Kidney epithelial cell (primary cell): ENCODE measurements around the gene TMEFF2. TPM values are rescaled to one million over a fixed set of nuclear protein-coding genes. Genes with fewer than 3 reads are reported as not detected.
"Not testable (repeated sequence)": the region's sequence is repeated elsewhere in the genome, so short reads cannot be mapped to it uniquely, and the experiment has no call there.

Source experiments
- DNase-seq: peaks from one replicate; pipeline ENCODE4 v3.0.0-alpha.2; 2010; ENCODE audit warnings: low read depth
- H3K27me3 ChIP-seq: 2 replicates; pipeline ENCODE4 v1.6.0; 2011; ENCODE audit warnings: low read length; ENCODE audit not compliant: control insufficient read depth, insufficient read depth
- H3K36me3 ChIP-seq: 2 replicates; pipeline ENCODE4 v1.5.1; 2011; ENCODE audit warnings: low read length; ENCODE audit not compliant: control insufficient read depth, insufficient read depth
- H3K4me3 ChIP-seq: 2 replicates; pipeline ENCODE4 v1.5.1; 2011; ENCODE audit warnings: low read depth, mild to moderate bottlenecking, control low read depth, low read length
- total RNA-seq: library from RNA; depleted of rRNA; stranded (reverse); fragments of >200 nt; gene quantifications from 2 replicates; pipeline ENCODE4 v1.2.3, GENCODE V29; 2015
- TF ChIP-seq, protein P1 (sequence below): IDR thresholded peaks from 2 replicates; pipeline ENCODE4 v1.5.1; 2011; ENCODE audit warnings: mild to moderate bottlenecking, moderate library complexity, low read length, control low read depth, inconsistent platforms; ENCODE audit not compliant: insufficient read depth, poor library complexity, severe bottlenecking

Gene TMEFF2
- total RNA-seq, 1 donor from 2014 or later: not detected

DNA sequence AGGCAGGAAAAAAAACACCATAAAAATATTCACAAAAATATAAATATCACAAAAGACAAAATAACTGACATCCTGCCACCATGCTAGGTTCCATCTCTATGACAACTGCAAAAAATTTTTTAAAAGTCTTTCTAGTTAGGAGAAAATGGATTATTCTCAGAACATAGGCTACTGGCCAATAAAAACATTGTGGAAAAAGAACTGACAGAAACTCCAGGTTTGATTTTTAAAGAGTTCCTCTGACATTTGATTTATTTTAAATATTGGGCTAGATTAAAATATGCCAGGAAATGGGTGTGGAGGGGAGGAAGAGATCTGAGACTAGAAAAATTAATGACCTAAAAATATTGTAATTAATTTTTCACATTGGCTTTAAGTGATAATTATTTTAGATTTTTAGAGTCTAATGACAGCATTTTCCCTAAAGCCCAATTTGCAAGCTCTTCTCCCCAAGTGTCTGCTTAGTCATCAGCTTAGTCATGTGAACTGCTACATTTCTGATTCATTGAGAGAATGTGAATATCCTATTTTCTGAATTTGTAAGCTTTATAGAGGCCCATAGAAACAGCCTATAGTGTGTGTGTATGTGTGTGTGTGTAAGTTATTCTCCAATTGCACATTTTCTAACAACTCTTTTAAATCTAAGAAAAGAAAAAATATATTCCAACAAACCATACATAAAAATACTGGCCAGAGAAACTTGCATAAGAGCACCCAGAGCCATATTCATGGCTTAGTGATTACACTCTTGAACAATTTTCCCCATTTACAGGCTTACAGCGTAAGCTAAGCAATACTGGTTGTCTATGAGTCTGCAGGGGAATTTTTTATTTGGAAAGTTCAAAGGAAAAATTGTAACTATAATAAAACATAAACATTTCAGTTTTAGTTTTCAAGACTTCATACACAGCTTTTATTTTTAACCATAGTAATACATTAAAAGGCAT is 48.4 kb downstream of the TMEFF2 start:
- DNase-seq: peak; percentile 58
- TF ChIP-seq, protein P1, sequence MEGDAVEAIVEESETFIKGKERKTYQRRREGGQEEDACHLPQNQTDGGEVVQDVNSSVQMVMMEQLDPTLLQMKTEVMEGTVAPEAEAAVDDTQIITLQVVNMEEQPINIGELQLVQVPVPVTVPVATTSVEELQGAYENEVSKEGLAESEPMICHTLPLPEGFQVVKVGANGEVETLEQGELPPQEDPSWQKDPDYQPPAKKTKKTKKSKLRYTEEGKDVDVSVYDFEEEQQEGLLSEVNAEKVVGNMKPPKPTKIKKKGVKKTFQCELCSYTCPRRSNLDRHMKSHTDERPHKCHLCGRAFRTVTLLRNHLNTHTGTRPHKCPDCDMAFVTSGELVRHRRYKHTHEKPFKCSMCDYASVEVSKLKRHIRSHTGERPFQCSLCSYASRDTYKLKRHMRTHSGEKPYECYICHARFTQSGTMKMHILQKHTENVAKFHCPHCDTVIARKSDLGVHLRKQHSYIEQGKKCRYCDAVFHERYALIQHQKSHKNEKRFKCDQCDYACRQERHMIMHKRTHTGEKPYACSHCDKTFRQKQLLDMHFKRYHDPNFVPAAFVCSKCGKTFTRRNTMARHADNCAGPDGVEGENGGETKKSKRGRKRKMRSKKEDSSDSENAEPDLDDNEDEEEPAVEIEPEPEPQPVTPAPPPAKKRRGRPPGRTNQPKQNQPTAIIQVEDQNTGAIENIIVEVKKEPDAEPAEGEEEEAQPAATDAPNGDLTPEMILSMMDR: no peak
- Histone ChIP-seq H3K27me3 (no peaks in the 10 kb centered on the region), H3K4me3 (no peak overlapping the region), H3K36me3 (no peaks in the 10 kb centered on the region)

DNA sequence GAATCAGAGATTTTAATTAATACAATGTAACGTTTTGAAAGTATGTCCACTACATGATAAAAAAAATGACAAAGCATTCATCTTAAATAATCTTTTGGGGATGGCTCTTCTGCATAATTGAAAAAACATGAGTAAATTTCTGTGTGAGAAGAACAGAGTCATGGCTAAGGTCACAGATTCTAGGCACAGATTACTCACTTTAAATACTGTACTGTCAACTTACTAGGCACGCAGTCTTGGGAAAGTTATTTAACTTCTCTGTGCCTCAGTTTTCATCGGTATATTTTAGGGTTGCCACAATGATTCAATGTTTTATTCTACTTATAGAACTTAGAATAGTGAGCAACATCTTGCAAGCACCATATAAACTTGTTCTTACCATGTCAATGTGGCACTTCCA is 49.2 kb downstream of the TMEFF2 start:
- TF ChIP-seq, protein P1: no peak
- H3K4me3 ChIP-seq: no peak overlapping the region
- no peaks in the 10 kb centered on the region for H3K36me3 ChIP-seq
- no peaks in the 10 kb centered on the region for H3K27me3 ChIP-seq
- DNase-seq: no peak

DNA sequence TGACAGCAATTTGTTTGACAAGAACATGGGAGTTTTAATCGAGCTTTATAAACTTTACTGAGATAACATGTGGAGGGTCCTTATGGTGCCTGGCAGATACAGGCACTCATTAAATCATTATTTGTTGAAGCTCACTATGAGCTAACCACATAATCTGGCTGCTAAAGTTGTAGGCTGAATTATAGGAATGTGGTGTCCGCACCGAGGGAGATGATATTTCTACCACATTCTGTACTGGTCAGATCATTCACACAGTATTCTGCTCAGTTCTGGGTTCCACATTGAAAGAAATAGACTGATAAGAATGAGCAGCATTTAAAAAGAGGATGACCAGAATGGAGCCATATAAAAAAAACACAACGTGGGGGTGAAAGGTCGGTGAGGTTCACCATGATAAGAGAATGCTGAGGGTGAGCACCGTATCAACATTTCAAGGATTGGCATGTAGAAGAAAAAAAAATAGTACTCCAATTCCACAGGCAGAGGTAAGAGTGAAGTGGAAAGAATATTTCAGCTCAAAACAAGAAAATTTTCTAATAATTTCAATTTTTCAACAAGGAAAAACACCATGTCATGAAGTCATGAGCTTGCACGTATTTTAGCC is 54.4 kb downstream of the TMEFF2 start:
- Histone ChIP-seq H3K36me3 (no peaks in the 10 kb centered on the region), H3K4me3 (no peak overlapping the region), H3K27me3 (no peaks in the 10 kb centered on the region)
- TF ChIP-seq, protein P1: no peak
- no peak for DNase-seq

DNA sequence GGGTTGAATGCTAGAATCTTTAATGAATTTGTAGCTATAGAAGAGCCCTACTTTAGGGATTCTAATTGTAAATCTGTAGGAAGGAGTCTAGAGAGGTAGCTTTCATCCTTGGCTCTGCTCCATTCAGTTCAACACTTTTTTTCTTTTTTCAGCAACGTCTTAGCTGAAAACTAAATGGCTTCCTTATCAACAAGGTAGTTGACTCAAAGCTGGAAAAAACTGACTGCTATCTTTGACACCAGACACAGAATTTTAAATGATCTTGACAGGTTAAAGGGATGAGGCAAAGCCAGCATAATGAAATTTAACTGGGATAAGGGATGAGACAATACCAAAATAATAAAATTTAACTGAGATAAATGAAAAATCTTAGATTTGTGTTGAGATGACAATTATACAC is 54.9 kb downstream of the TMEFF2 start:
- TF ChIP-seq, protein P1: no peak
- DNase-seq: no peak
- Histone ChIP-seq H3K36me3 (no peaks in the 10 kb centered on the region), H3K4me3 (no peak overlapping the region), H3K27me3 (no peaks in the 10 kb centered on the region)

DNA sequence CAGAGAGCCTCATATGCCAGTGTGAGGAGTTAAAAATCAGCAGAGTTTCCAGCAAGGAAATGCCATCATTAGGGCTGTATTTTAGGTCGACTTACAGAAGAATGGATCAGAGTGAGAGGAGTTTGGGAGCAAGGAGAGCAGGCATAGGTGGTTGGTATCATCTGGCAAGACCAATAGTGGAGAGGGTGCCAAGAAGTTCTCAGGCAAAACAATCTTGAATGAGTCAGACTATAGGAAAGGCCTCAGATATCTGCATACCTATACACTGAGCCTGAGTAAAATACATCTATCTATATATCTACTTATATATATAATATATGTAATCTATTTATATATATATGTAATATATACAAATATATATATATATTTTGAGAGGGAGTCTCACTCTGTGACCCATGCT is 57.3 kb downstream of the TMEFF2 start:
- TF ChIP-seq, protein P1: no peak
- Histone ChIP-seq H3K27me3 (no peaks in the 10 kb centered on the region), H3K36me3 (no peaks in the 10 kb centered on the region), H3K4me3 (no peak overlapping the region)
- no peak for DNase-seq

DNA sequence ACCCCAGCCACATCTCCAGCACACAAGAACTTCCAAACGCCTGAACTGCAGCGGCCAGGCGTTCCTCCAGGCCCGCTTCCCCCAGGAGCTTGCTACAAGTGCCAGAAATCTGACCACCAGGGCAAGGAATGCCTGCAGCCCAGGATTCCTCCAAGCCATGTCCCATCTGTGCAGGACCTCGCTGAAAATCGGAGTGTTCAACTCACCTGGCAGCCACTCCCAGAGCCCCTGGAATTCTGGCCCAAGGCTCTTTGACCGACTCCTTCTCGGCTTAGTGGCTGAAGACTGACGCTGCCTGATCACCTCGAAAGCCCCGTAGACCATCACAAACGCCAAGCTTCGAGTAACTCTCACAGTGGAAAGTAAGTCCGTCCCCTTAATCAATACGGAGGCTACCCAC is 62.1 kb downstream of the TMEFF2 start:
- H3K27me3 ChIP-seq, DNase-seq, H3K36me3 ChIP-seq, H3K4me3 ChIP-seq: not testable (repeated sequence)

DNA sequence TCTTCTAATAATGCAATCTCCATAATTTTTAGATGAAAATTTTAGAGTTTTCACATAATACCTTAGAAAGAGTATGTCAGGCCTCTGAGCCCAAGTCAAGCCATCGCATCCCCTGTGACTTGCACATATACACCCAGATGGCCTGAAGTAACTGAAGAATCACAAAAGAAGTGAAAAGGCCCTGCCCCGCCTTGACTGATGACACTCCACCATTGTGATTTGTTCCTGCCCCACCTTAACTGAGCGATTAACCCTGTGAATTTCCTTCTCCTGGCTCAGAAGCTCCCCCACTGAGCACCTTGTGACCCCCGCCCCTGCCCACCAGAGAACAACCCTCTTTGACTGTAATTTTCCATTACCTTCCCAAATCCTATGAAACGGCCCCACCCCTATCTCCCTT is 64.4 kb downstream of the TMEFF2 start:
- H3K27me3 ChIP-seq, H3K36me3 ChIP-seq, H3K4me3 ChIP-seq, DNase-seq: not testable (repeated sequence)
